H54 (cell line): ENCODE measurements around the gene FBLN2.

ENCODE experiments used
- DNase-seq: peaks from one replicate; pipeline ENCODE4 v3.0.0; 2011; ENCODE audit warnings: low spot score, mixed read lengths; ENCODE audit not compliant: insufficient read length
- FAIRE-seq: peaks from 3 replicates; lab custom pipeline; 2011; peaks lifted over from hg19 to GRCh38; lab: Jason Lieb, UNC
- POLR2A ChIP-seq: IDR thresholded peaks from 2 replicates; pipeline ENCODE4 v1.6.1; 2011; ENCODE audit warnings: low read depth, mild to moderate bottlenecking, low read length

The FBLN2 gene

GRCh38 chr3:13601692-13602080 is 52.8 kb downstream of the FBLN2 start:
- TF ChIP-seq POLR2A = no peak
- no peak for DNase-seq

GRCh38 chr3:13605555-13605954 is 56.6 kb downstream of the FBLN2 start:
- no peak for FAIRE-seq
- DNase-seq = no peak

More at GRCh38 chr3:13601692-13602080, 52.8 kb downstream of the FBLN2 start:
- FAIRE-seq = no peak

GRCh38 chr3:13607821-13608597 is 59.1 kb downstream of the FBLN2 start:
- TF ChIP-seq POLR2A = no peak
- DNase-seq = no peak
- no peak for FAIRE-seq

More at GRCh38 chr3:13605555-13605954, 56.6 kb downstream of the FBLN2 start:
- TF ChIP-seq POLR2A = no peak

GRCh38 chr3:13608969-13609725 is 60.2 kb downstream of the FBLN2 start:
- no peak for FAIRE-seq
- DNase-seq = no peak
- TF ChIP-seq POLR2A = no peak

GRCh38 chr3:13610006-13610570 is 61.2 kb downstream of the FBLN2 start:
- TF ChIP-seq POLR2A = no peak
- FAIRE-seq (no peak), DNase-seq (no peak)

GRCh38 chr3:13611221-13611620 is 62.3 kb downstream of the FBLN2 start:
- FAIRE-seq (no peak), DNase-seq (no peak)
- no peak for TF ChIP-seq POLR2A

GRCh38 chr3:13612829-13613228 is 63.9 kb downstream of the FBLN2 start:
- no peak for TF ChIP-seq POLR2A
- DNase-seq = no peak
- no peak for FAIRE-seq

- DNase-seq (no peak), FAIRE-seq (no peak)
- TF ChIP-seq POLR2A = no peak
These were observed 64.6 kb downstream of the FBLN2 start for GRCh38 chr3:13613343-13614190.

- no peak for TF ChIP-seq POLR2A
- DNase-seq (no peak), FAIRE-seq (no peak)
These were observed 65.7 kb downstream of the FBLN2 start for GRCh38 chr3:13614607-13615006.

- no peak for FAIRE-seq
- no peak for TF ChIP-seq POLR2A
- DNase-seq = no peak
These were observed 66.1 kb downstream of the FBLN2 start for GRCh38 chr3:13615019-13615528.

GRCh38 chr3:13616359-13616758 is 67.4 kb downstream of the FBLN2 start:
- FAIRE-seq (no peak), DNase-seq (no peak)
- TF ChIP-seq POLR2A = no peak

GRCh38 chr3:13617097-13617738 is 68.3 kb downstream of the FBLN2 start:
- no peak for DNase-seq
- no peak for FAIRE-seq
- no peak for TF ChIP-seq POLR2A

- no peak for TF ChIP-seq POLR2A
- no peak for FAIRE-seq
- no peak for DNase-seq
These were observed 69.1 kb downstream of the FBLN2 start for GRCh38 chr3:13617981-13618380.
